Islet of Langerhans (tissue), 1 donor: ENCODE results near the gene PARP6.

Source experiments
- FAIRE-seq: peaks from one replicate; lab custom pipeline; 2011; peaks lifted over from hg19 to GRCh38; lab: Jason Lieb, UNC

Gene PARP6

GRCh38 chr15:72198356-72199204 lies 73.8 kb downstream of the PARP6 start:
- FAIRE-seq: no peak

GRCh38 chr15:72197460-72198355 lies 74.6 kb downstream of the PARP6 start, which contains the start of gene GRAMD2A:
Gene GRAMD2A (minus strand): TSS chr15:72197787.
- FAIRE-seq: no peak

- FAIRE-seq: no peak
Observed at GRCh38 chr15:72197041-72197459, 75.3 kb downstream of the PARP6 start.

- no peak for FAIRE-seq
Observed at GRCh38 chr15:72196409-72197040, 75.8 kb downstream of the PARP6 start.

GRCh38 chr15:72195101-72195511 lies 77.2 kb downstream of the PARP6 start:
- no peak for FAIRE-seq

- FAIRE-seq: no peak
Observed at GRCh38 chr15:72193836-72194396, 78.4 kb downstream of the PARP6 start.

- no peak for FAIRE-seq
Observed at GRCh38 chr15:72192416-72192815, 79.9 kb downstream of the PARP6 start.
